HG03520 (cell line): ENCODE data around the gene PIP4K2C.
"Not testable (repeated sequence)": the region's sequence is repeated elsewhere in the genome, so short reads cannot be mapped to it uniquely, and the experiment has no call there.

Experiments used
- ATAC-seq: cut with Tn5 transposase; IDR thresholded peaks from one replicate; pipeline ENCODE4 v1.9.1; 2021; ENCODE audit warnings: mild to moderate bottlenecking, moderate library complexity; ENCODE audit not compliant: unreplicated experiment

PIP4K2C gene

DNA sequence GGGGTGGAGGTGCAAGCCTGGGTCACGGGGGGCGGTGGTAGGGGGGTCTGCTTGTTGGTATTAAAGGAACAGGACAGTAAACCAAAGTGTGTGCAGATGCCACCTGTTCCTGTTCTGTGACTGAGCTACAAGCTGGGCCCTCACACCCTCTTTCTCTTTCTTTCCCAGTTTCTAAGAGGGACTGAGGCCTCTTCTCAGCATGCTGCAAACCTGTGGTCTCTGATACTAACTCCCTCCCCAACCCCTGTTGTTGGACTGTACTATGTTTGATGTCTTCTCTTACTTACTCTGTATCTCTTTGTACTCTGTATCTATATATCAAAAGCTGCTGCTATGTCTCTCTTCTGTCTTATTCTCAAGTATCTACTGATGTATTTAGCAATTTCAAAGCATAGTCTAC lies 6.9 kb upstream of the PIP4K2C start:
- ATAC-seq: no peak

DNA sequence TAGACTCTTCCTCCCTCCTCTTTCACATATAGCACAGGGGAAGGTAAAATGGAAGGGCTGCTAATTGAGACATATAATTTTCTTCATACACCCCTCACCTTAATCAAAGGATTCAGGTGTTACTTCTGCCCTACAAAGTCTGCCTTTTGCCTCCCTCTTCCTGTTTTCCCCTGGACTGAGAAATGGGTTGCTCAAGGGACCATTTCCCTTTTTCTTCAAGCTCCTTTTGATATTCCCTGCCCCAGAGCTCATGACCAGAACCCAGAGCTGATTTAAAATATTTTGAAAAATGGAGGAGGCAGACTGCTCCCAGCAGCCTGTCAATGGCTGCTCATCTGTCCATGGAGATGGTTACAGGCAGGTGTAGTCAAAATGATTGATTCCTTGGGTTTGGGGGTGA lies 6.3 kb upstream of the PIP4K2C start:
- ATAC-seq: no peak

DNA sequence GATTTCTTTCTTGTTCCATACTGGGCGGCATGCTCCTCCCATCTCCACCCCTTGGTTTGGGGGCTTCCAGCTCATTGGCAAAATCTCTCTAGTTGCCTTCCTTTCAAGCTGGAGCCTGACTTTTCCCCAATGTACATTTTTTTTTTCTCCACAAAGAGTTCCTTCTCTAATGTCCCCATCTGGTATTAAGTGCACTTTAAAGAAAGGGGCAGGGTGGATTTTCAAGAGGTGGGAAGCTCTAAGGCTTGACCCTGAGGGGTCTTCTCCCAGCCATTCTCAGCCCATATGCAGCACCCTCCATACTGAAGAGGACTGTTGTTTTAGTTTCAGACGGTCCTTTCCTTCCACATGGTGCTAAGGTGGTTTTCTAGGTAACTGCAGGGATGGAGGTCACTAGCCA lies 5.8 kb upstream of the PIP4K2C start:
- ATAC-seq: no peak

DNA sequence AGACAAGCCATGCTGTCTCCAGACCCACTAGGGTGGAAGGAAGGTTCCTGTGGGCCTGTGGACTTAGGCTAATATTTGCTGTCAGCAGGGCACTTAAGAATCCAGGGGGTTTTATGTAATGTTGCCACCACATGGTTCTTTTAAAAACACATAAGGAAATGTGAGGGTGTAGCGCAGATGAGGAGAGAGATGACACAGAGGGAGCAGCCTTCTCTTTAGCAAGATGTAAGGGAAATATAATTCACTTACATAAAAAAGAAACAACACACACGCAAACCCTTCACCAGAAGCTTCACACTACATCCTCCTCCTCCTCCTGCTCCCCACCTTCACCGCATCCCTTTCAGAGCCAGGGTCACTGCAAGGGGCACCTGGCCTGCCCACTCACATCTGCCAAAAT lies 4.9 kb upstream of the PIP4K2C start:
- no peak for ATAC-seq

DNA sequence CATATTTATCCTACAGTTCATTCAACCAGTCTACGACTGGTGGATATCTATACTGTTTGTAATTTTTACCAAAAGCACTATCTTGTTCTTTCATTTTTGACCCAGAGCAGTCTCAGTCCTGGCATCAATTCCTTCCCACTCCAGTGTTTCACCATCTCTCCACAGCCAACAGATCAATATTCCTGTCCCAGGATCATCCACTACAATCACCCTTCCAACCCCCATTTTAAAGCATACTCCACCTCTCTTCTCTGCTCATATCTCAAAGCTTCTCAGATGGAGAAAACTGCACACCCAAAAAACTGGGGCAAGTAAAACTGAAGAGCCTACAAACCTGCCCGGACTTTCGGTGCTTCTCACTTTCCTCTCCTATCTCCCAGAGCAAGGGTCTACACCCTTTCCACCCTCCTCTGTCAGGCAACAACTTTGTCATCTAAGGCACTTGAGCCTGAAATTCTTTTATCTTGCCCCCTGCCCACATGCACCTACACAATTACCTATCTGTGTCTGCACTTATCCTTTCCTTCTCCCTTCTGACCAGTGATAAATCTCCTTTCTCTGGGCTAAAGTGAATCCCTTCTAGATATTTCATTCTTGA lies 4.1 kb upstream of the PIP4K2C start:
- ATAC-seq: no peak

DNA sequence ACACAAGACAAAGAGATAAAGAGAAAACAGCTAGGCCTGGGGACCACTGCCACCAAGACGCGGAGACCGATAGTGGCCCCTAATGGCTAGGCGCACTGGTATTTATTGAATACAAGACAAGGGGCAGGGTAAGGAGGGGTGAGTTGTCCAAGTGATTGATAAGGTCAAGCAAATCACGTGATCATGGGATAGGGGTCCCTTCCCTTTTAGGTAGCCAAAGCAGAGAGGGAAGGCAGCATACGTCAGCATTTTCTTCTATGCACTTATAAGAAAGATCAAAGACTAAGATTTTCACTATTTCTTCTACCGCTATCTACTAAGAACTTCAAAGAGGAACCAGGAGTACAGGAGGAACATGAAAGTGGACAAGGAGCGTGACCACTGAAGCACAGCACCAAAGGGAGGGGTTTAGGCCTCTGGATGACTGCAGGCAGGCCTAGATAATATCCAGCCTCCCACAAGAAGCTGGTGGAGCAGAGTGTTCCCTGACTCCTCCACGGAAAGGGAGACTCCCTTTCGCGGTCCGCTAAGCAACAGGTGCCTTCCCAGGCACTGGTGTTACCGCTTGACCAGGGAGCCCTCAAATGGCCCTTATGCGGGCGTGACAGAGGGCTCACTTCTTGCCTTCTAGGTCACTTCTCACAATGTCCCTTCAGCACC lies 1.9 kb upstream of the PIP4K2C start:
- not testable (repeated sequence) for ATAC-seq

DNA sequence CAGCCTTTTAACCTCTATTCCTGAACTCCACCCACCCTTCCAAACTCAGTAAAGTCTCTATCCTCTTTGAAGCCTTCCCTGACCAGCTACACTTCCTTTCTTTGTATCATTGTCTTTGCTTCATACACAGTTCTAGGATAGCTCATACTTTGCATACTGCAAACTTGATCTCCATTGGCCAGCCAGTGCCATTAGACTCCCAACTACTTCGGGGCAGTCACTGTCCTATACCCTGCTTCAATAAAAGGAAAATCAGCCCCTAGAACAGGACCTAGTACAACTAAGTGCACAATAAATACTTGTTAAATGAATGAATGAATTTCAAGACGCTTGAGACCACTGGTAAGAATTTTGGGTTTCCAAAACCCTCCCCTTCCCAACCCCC lies 521 bp upstream of the PIP4K2C start:
- no peak for ATAC-seq

DNA sequence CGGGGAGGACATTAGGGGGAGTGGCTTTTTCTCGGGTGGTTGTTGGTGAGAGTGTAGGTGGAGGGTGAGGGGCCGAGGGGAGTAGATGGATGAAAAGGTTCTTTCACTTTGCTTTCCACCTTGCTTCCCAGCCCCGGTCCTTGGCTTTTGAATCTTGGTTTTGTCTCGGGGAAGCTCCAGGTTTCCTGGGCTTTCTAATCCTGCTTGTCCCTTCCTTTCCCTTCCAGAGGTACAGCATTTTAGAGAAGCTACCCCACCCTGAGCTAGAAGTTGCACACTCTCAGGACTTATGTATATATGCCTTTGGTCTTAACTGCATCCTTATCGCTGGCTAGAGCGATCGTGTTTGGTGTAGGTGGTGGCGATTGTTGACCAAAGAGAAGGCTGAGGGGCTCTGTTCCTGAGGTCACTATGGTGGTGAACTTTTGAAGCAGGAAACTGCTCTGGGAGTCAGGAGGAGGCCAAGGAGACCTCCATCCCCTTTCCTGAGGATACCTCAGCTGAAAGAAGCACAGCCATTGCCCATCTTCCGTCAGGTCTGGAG lies 862 bp downstream of the PIP4K2C start:
- ATAC-seq: no peak

DNA sequence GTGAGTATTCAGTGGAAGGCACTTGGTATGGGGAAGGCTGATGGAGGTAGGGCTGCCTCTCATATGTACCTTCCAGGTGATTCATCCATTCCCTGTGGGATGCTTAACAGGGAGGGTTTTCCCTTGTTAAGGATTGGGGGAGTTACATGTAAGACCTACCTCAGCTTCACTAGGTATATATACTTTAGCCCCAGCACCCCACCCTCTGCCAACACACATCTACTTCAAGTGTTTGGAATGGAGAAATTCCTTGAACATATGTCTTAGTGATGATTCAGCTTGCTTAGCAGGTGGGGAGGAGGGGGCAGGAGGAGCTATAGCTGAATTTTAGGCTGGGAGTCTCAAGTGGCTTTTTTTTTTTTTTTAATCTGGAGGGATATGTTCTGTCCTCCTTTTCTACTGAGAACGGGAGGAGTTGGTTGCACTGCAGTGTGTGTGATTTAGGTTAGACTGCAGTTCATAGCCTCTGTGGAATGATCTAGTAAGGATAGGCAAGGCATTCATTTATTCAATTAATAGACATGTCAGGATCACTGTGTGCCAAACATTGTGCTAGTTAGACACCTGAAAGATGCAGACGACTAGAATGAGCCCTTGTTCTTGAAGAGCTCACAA lies 1.7 kb downstream of the PIP4K2C start:
- no peak for ATAC-seq

DNA sequence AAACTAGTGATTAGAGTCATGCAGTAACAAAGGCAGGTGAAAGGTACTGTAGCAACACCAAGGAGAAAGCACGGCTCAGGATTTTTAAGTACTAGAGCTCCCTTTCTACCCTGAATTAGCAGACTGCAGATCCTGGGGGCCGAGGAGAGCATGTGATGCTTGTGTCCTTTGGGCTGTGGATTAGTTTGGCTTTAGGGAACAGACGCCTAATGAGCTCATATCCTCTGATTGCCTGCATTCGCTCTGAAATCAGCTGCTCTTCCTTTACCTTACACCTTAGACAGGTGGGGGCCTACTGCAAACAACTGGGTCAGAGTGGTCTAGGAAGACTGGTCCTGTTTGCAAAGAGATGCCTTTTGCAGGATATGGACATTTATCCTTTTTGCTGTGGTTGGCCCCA lies 2.2 kb downstream of the PIP4K2C start:
- no peak for ATAC-seq

DNA sequence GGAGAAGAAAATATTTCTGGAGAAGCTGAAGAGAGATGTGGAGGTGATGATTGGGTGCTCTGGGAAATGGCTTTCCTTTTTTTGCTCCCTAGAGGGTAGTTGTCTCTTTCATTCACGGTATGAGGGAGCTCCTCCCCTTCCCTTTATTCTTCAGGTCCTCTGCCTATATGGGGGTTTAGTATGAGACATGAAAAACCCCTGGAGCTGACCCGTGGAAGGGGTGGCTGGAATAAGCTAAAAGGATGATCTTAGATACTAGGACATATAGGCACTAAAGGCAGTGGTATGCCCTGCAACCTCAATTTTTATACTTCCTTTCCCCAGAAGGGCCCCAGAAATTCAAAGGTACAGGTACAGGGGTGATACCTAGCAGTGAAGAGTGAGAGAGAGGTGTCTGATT lies 9.4 kb downstream of the PIP4K2C start:
- no peak for ATAC-seq

DNA sequence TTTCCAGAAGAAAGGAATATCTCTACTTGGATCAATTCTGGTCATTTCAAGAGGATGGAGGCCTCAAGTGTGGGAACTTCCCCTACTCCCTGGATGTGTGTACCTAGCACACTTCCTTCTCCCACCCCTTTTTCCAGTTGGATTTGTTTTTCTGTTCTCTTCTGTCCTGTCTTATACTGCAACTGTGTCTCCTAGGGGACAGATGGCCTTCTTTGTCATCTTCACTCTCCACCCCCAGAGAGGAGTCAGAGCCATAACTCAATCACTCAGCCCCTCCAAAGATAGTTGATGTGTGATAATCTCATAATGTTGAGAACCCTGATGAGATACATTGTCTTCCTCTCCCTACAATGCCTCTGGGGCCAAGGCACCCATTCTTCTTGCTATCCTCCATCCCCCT lies 11.6 kb downstream of the PIP4K2C start:
- no peak for ATAC-seq

DNA sequence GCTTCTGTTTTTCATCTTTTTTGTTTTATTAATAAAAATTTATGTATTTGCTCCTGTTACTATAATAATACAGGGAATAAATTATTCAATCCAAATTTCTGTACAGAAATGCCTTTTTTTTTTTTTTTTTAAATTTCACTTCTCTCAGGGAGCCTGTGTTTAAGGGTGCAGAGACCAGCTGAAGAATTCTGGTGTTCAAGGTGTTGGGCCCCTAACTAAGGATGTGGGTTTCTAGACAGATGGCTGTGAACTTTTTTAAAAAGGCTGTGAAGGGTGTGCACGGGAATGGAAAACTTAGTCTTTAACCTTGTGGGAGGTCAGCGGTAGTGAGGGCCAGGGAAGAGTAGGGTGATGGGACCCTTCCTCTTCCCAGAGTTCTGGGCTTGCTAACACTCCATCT lies 12.3 kb downstream of the PIP4K2C start:
- no peak for ATAC-seq

DNA sequence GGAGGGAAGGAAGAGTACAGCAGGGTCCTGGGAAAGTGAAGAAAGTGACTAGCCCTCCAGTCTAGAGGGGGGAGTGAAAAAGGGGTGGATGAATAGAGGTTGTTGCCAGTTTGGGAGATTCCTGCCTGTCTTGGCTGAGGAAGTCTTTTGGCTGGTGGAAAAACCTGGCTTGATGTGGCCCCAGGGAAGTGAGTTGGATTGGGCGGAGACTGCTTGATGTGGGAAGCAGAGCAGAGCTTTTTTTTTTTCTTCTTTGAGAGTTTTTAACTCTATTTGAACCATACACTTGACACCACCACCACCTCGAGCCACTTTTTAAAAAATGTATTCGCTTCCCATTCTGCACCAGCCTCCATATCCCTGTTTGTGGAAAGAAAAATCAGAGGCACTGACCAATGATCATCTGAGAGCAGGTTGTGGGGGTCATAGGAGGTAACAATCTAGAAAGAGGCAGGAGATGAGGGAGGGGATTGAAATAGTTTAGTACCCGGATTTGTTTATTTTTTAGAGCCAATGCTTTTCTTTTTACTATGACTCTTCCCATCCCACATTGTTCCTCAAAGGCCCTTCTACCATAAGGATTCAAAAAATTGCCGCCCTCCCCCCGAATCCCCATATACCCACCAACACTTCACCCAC lies 12.9 kb downstream of the PIP4K2C start:
- ATAC-seq: no peak

DNA sequence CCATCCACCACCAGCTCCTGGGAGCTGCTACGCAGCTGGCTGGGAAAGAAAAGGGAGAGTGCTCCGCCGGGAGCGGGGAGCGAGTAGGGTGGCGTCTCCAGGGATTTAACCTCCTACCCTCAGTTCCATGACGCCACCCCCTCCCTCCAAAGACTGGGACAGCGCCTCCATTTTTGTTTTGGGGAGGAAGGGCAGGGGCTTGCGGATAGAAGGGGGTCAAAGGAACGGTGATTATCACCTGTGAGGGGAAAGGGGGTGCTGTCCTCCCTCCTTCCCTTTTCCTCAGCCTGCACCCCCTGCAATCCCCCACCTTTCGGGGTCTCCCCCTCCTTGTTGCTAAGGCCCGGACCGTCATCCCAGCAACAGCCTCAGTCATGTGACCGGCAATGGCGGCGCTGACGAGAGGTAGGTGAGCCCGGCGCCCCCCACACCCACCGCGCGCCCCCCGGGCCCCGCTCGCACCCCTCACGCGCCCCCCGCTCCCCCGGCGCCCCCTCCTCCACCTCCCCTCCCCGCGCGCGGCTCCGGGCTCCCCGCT lies 13.5 kb downstream of the PIP4K2C start, which contains the start of gene DTX3:
TSS of gene DTX3 (plus strand) at position 371 of the 538 bp plus-strand sequence. CDS start 1,694 bp downstream, outside the sequence.
- no peak for ATAC-seq

DNA sequence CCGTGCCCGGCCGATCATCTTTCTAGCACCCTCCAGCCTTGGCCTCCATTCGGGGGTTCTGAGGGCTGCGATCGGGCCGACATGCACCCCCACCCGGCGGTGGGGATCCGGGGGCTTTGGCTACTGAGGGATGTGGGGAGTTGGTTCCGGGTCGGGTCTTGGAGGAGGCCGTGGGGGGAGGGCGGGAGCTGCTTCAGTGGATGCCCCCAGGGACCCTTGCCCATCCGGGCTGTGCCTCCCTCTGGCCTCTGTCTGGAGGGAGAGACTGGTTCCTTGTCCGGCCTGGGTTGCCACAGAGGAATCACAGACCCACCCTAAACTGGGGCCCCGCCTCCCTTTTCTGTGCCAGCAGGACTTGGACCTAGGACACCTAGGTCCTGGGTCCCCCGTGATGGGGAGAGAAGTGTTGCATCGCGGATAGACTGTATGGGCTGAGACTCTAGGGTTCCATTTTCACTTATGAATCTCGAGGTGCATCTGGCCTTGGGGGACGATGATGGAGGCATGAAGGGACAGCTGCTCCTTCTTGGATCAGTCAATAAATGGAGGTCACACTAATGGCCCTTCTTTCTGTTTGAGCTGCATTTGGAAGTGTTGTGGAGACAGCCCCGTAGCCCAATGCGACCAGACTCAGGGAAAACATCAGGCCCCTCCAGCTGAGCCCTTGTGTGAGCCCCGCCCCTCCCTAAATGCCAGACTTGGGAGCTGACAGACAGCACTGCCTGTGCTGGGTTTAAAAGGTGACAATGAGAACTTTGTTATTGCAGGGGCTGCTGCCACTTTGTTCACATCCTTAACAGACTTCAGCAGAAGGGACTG lies 14.2 kb downstream of the PIP4K2C start:
- no peak for ATAC-seq

DNA sequence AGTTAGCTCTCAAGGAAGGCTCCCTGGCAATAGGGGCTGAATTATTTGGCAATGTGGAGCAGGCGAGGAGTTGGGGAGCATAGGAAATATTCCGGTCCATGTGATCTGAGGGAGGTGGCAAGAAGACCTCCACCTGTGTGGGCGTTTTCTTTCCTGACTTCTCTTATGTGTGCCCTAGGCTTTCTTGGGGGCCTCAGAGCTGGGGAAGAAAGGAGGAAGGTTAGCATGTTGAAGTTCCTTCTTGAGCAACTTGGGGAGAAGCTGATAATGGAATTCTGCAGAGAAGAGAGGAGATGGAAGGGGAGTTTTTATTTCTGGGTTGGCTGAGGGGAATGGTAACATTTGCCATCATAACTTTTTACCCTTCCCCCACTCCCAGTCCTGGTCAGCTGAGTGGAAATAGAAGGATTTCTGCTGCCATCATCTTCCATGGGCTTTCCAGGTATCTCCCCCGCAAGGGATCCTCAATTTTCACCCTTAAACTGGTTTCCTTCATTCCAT lies 14.9 kb downstream of the PIP4K2C start:
- no peak for ATAC-seq

DNA sequence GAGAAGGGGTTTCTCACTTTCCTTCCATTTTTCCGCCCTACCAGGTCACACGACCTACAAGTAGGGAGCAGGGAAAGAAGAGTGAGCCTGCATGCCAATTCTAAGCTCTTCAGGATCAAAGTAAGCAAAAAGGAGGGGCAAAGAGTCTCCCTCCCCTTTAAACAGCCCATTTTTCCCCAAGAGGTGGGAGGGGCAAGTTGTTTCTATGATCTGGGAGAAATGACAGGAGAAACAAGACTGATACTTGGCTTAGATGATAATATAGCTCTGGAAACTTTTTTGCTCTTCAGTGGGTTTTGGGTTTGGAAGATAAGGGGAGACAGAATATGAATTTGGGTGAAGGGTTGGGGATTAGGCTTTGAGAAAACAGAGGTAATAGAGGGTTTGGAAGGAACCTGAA lies 15.4 kb downstream of the PIP4K2C start:
- no peak for ATAC-seq

DNA sequence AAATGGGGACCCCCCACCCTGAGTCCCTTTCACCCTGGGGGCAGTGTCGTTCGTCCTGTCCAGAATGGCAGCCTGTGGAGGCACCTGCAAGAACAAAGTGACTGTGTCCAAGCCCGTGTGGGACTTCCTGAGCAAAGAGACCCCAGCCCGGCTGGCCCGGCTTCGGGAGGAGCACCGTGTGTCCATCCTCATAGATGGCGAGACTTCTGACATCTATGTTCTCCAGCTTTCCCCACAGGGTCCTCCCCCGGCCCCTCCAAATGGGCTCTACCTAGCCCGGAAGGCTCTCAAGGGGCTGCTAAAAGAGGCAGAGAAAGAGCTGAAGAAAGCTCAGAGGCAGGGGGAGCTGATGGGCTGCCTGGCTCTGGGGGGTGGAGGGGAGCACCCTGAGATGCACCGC lies 15.8 kb downstream of the PIP4K2C start:
- no peak for ATAC-seq

DNA sequence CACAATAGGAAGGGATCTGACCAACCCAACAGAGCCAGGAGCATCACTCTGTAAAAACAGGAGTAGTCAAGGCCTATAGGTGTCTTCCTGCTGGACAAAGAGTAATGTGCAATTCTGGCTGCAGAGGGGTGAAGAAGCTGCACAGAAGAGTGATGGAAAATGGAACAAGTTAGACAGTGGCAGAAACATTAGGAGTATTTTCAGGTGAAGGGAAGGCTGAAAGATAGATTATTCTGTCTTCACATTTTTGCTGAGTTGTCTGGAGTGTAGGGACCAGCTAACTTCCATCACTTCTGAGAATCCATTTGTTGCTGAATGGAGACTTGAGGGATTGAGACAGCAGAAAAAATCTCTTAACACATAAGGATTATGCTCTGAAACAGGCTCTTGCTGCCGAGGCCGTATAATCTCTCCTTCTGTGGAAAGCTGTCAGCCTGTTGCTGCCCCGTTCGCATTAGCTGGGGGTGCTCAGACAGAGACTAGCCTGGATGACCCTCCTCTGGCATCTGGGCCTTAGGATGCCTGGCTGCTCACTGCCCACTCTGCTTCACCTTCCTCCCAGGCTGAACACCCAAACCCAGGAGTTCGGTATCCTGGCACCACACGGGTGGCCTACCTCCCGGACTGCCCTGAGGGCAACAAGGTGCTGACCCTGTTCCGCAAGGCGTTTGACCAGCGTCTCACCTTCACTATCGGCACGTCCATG lies 17.1 kb downstream of the PIP4K2C start:
- no peak for ATAC-seq
